ENCODE results near the gene WDR35.

Gene WDR35

DNA sequence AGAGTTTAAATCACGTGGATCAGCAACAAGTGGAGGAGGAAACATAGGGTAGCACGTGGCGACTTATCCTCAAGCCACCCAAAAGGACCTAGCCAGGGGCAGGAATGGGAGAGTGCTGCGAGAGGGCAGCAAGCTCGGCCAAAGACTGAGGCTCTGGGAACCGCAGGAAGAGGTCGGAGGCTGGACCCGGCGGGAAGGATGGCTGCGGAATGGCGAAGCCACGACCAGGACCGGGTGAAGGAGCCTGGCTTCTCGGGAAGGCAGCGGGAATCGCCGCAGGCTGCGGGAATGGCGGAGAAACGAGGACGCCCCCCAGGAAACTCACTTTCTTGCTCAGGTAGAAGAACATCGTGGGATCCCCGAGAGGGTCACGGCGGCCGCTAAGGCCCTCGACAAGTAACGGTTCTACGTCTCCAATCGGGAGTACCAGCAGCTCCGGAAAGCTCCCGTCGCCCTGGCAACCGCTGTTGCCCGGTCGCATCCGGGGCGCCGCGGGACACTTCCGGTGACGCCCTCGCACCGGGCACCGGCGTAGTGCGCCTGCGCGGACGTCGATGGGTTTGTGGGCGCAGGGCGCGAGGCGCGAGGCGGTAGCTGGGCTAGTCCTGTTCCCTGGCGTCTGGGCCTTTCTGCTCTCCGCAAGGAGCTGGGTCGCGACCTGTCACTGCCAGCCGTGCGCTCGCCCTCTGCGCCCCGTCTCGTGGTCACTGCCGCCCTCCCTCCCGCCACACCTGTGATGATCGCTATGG is at the start of gene WDR35:
Gene WDR35, minus strand, starts transcription at position 439 of the 749 bp plus-strand sequence. Its CDS starts 90 bp downstream, at position 349.
- TF ChIP-seq, protein P1, sequence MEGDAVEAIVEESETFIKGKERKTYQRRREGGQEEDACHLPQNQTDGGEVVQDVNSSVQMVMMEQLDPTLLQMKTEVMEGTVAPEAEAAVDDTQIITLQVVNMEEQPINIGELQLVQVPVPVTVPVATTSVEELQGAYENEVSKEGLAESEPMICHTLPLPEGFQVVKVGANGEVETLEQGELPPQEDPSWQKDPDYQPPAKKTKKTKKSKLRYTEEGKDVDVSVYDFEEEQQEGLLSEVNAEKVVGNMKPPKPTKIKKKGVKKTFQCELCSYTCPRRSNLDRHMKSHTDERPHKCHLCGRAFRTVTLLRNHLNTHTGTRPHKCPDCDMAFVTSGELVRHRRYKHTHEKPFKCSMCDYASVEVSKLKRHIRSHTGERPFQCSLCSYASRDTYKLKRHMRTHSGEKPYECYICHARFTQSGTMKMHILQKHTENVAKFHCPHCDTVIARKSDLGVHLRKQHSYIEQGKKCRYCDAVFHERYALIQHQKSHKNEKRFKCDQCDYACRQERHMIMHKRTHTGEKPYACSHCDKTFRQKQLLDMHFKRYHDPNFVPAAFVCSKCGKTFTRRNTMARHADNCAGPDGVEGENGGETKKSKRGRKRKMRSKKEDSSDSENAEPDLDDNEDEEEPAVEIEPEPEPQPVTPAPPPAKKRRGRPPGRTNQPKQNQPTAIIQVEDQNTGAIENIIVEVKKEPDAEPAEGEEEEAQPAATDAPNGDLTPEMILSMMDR (IDR thresholded peaks at IDR 0.05; ENCODE audit: insufficient read depth, missing control alignments) = no peak
- no peak for FAIRE-seq
- peak; percentile 87 for DNase-seq (ENCODE audit: insufficient read length, low spot score)

DNA sequence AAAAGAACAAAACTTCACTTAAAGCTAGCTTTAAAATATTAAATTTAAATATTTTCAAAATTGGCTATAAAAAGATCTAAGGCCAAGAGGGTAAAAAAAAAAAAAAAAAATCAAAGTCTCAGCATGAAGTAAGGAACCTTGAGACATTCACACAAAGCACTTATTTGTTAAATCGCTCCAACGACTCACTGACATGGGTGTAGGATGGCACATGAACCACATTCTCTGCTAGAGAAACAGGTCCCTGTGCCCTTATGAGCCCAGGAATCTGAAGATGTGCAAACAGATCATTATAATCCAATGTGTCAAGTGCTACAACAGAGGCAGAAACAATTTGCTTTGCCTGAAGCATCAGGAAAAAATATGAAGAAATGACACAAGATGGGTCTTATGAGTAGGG is 47.8 kb upstream of the WDR35 start:
- no peak for DNase-seq (ENCODE audit: insufficient read length, low spot score)
- no peak for FAIRE-seq
- TF ChIP-seq, protein P1 (IDR thresholded peaks at IDR 0.05; ENCODE audit: insufficient read depth, missing control alignments) = no peak

DNA sequence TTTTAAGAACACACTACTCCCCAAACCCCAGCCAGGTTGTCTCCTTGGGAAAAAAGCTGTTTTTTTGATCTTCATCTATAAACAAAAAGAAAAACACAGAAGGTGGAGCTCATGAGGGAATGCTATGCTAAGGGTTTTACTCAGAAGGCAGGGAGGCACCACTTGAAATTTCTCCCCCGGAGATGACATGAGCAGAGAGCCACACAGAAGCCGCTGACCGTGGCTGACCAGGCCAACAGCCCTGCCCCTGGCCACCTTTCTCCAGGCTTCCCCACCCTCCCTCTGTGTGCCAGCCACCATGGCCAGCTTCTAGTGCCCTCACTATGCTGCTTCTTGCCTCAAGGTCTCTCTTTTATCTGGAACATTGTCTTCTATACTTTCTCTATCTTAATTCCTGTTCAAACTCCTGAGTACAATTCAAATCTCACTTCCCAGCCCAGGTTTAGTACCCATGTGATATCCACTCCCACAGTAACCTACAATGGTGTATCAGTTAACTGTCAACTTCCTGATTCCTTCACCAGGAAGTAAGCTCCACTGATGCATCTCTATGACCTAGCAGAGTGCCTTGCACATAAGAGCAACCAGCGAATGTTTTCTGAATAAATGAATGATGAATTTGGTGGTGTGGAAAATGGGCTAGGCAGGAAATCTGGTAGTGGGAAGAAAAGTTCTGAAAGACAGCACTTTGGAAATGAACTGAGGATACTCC is 46.2 kb upstream of the WDR35 start:
- DNase-seq (ENCODE audit: insufficient read length, low spot score) (no peak), FAIRE-seq (no peak)
- TF ChIP-seq, protein P1 (IDR thresholded peaks at IDR 0.05; ENCODE audit: insufficient read depth, missing control alignments) = no peak

DNA sequence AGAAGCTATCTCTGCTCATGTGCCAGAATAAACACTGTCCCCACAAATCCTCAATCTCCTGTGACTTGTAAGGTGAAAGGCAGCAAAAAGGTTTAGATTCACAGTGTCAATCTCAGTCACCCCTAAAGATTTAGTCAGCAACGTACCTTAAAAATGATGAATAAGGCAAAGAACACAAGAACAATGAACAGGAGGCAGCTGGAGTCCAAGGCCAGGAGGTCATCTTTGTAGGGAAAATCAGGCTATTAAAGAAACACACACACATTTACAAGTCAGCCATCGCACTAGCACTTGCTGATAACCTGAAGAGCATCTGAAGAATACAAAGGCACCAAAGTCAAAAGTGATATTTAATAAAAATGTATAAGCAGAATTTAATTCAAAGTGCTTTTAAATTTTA is 44.9 kb upstream of the WDR35 start:
- no peak for FAIRE-seq
- TF ChIP-seq, protein P1 (IDR thresholded peaks at IDR 0.05; ENCODE audit: insufficient read depth, missing control alignments) = no peak
- DNase-seq (ENCODE audit: insufficient read length, low spot score) = no peak

DNA sequence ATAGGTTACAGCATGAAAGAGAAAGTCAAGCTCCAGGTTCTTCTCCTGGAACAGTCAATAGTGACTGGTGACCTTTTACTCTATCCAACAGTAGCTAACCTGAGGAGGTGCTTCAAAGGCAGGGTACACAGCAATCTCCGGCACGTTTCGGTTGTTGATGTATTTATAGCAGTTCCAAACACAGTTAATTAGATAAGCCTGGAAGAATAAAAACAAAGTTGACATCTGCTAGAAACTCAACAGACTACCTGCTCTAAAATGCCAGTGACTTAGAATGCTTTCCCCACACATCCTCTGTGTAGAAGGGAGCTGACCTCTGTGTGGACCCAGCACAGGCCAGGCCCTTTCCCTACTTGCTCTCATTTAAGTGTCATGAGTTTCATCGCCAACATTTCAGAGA is 44.3 kb upstream of the WDR35 start:
- FAIRE-seq = no peak
- TF ChIP-seq, protein P1 (IDR thresholded peaks at IDR 0.05; ENCODE audit: insufficient read depth, missing control alignments) = no peak
- DNase-seq (ENCODE audit: insufficient read length, low spot score) = no peak

DNA sequence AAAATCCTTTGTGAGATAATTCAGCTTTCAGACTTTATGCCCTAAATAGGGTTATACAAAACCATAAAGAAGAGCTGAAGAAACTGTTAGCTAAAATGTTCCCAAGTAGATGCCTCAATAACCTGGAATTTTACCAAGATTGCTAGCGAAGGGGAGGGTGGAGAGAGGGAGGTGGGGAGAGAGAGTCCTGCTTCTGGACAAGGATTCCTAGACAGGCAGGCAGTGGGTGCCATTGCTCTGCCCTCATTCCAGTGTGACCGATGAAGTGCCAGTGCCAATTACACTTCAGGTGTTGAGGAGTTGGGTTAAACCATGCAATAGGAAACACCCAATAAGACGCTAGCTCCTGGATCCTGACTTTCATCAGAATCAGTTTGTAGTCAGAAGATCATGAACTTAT is 43.4 kb upstream of the WDR35 start:
- TF ChIP-seq, protein P1 (IDR thresholded peaks at IDR 0.05; ENCODE audit: insufficient read depth, missing control alignments) = no peak
- DNase-seq (ENCODE audit: insufficient read length, low spot score) (no peak), FAIRE-seq (no peak)

DNA sequence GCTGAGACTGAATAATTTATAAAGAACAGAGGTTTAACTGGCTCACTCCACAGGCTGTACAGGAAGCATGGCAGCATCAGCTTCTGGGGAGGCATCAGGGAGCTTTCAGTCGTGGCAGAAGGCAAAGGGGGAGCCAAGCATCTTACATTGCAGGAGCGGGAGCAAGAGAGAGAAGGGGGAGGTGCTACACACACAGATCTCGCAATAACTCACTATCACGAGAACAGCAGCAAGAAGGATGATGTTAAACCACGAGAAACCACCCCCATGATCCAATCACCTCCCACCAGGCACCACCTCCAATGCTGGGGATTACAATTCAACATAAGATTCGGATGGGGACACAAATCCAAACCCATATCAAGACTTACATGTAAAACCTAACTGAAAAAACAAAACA is 40.3 kb upstream of the WDR35 start:
- DNase-seq (ENCODE audit: insufficient read length, low spot score) (no peak), FAIRE-seq (no peak)
- TF ChIP-seq, protein P1 (IDR thresholded peaks at IDR 0.05; ENCODE audit: insufficient read depth, missing control alignments) = no peak
